GM12891 (cell line): ENCODE data around the gene APEH.

Source experiments
- PAX5 ChIP-seq: IDR thresholded peaks from 2 replicates; pipeline ENCODE4 v1.6.1; 2011; ENCODE audit warnings: low read length, moderate library complexity, mild to moderate bottlenecking; ENCODE audit not compliant: insufficient read depth, severe bottlenecking
- POLR2A ChIP-seq: IDR thresholded peaks from 2 replicates; pipeline ENCODE4 v1.6.1; 2011; ENCODE audit warnings: low read depth, low read length, control low read depth
- POLR2AphosphoS5 ChIP-seq: IDR thresholded peaks from 2 replicates; pipeline ENCODE4 v1.6.1; 2011; ENCODE audit warnings: low read depth, low read length, control low read depth
- TAF1 ChIP-seq: IDR thresholded peaks from 2 replicates; pipeline ENCODE4 v1.6.1; 2011; ENCODE audit warnings: low read depth, low read length, control low read depth

DNA sequence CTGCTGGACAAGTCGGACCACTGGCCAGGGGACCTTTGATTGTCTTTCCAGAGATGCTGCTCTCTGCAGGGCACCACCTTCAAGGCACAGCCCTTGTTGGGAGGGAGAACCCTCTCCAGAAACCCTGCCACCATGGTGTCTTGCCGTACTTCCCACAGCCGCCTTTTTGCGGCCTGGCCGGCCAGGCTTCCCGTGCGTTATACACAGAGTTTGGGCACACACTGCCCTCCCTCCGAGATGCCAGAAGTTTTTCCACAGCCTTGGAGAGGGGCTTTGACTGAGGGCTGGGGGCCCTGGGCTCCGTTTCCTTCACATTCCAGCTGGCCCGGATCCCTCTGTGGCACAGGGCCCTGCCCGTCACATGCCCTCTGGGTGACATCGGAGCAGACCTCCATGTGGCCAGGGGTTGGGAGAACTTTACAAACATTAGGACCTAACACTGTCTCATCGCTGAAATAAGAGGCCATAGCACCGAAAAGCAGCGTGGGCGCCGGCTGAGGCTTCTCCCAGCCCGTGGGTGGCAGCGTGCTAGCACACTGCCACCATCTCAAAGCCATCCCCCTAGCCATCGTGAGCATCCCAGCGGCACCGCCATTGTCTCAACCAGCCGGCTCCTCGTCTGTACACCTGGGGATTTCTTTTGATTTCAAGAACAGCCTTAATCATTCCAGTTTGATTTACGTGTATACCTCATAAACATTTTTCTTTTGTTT is 6.3 kb upstream of the APEH start:
- TF ChIP-seq PAX5 (no peak), POLR2A (no peak), POLR2AphosphoS5 (no peak), TAF1 (no peak)
